HG02884 (cell line): ENCODE data around the gene HSPA12A.

Source experiments
- ATAC-seq: cut with Tn5 transposase; IDR thresholded peaks from one replicate; pipeline ENCODE4 v1.9.1; 2021; ENCODE audit warnings: mild to moderate bottlenecking, moderate library complexity; ENCODE audit not compliant: unreplicated experiment

The HSPA12A gene

GRCh38 chr10:116637830-116638229, 104.5 kb downstream of the HSPA12A start:
- ATAC-seq, result no peak

GRCh38 chr10:116636976-116637375, 105.4 kb downstream of the HSPA12A start:
- no peak for ATAC-seq

GRCh38 chr10:116636385-116636784, 106.0 kb downstream of the HSPA12A start:
- ATAC-seq, result no peak

GRCh38 chr10:116634126-116634975, 108.0 kb downstream of the HSPA12A start:
- no peak for ATAC-seq

- ATAC-seq, result no peak
Measured at GRCh38 chr10:116633216-116633600, 109.2 kb downstream of the HSPA12A start.

- ATAC-seq, result no peak
Measured at GRCh38 chr10:116632596-116633215, 109.7 kb downstream of the HSPA12A start.

- no peak for ATAC-seq
Measured at GRCh38 chr10:116631871-116632295, 110.5 kb downstream of the HSPA12A start.

- ATAC-seq, result no peak
Measured at GRCh38 chr10:116630020-116630419, 112.3 kb downstream of the HSPA12A start.

- ATAC-seq, result no peak
Measured at GRCh38 chr10:116629340-116629739, 113.0 kb downstream of the HSPA12A start.

GRCh38 chr10:116627386-116627933, 114.9 kb downstream of the HSPA12A start:
- ATAC-seq, result no peak

GRCh38 chr10:116626815-116627214, 115.6 kb downstream of the HSPA12A start:
- no peak for ATAC-seq

GRCh38 chr10:116625845-116626244, 116.5 kb downstream of the HSPA12A start:
- no peak for ATAC-seq

GRCh38 chr10:116621934-116622655, 120.3 kb downstream of the HSPA12A start:
- ATAC-seq, result no peak

GRCh38 chr10:116621476-116621875, 120.9 kb downstream of the HSPA12A start:
- no peak for ATAC-seq
